CD4-positive, CD25-positive, alpha-beta regulatory T cell (primary cell): ENCODE measurements around the gene CCNJL. TPM values are rescaled to one million over a fixed set of nuclear protein-coding genes. Genes with fewer than 3 reads are reported as not detected.
"Not testable (repeated sequence)": the region's sequence is repeated elsewhere in the genome, so short reads cannot be mapped to it uniquely, and the experiment has no call there.

Experiments used
- ATAC-seq, 2 donors: fragments of 150-1000 bp; cut with Tn5 transposase; one replicate each; pipeline ENCODE4 v1.10.0; 2021; ENCODE audit warnings: low read depth in 2 of 2, moderate number of reproducible peaks in 2 of 2, moderate library complexity in 1 of 2
- DNase-seq, 3 donors: peaks; one replicate each; pipeline versions ENCODE4 v3.0.0 to v3.0.0-alpha.2; 2012 to 2022; ENCODE audit warnings: mixed read lengths in 1 of 3
- H3K27ac ChIP-seq: one replicate; pipeline ENCODE4 v1.7.0; 2013; ENCODE audit warnings: mild to moderate bottlenecking, low read length; ENCODE audit not compliant: insufficient read depth, poor library complexity, severe bottlenecking
- H3K27me3 ChIP-seq: one replicate; pipeline ENCODE4 v1.7.0; 2013; ENCODE audit warnings: low read length; ENCODE audit not compliant: control insufficient read depth, insufficient read depth
- H3K36me3 ChIP-seq: one replicate; pipeline ENCODE4 v1.7.0; 2013; ENCODE audit warnings: mild to moderate bottlenecking, low read length, moderate library complexity; ENCODE audit not compliant: control insufficient read depth, insufficient read depth
- H3K4me1 ChIP-seq: 2 replicates; pipeline ENCODE4 v1.7.0; 2013; ENCODE audit warnings: mild to moderate bottlenecking, low read length; ENCODE audit not compliant: insufficient read depth, control insufficient read depth, poor library complexity, severe bottlenecking
- H3K4me3 ChIP-seq: one replicate; pipeline ENCODE4 v1.7.0; 2013; ENCODE audit warnings: low read depth, mild to moderate bottlenecking, low read length, moderate library complexity
- H3K9me3 ChIP-seq, 2 experiments: 1 replicate in 1 of 2; 2 replicates in 1 of 2; pipeline ENCODE4 v1.7.0; 2013; ENCODE audit warnings: low read length in 2 of 2, mild to moderate bottlenecking in 1 of 2, moderate library complexity in 1 of 2; ENCODE audit not compliant: control insufficient read depth in 2 of 2
- H3K27ac Mint-ChIP-seq, 3 donors: one replicate each; pipeline ENCODE4 v1.8.0; 2020 to 2022; ENCODE audit warnings: mild to moderate bottlenecking in 3 of 3, mixed read lengths in 3 of 3, moderate library complexity in 2 of 3
- H3K27me3 Mint-ChIP-seq: one replicate; pipeline ENCODE4 v1.8.0; 2022; ENCODE audit warnings: mild to moderate bottlenecking, mixed read lengths
- H3K36me3 Mint-ChIP-seq: one replicate; pipeline ENCODE4 v1.8.0; 2020; ENCODE audit warnings: mixed read lengths
- H3K4me1 Mint-ChIP-seq, 4 donors: one replicate each; pipeline ENCODE4 v1.8.0; 2020 to 2022; ENCODE audit warnings: mixed read lengths in 4 of 4, mild to moderate bottlenecking in 1 of 4
- H3K4me3 Mint-ChIP-seq, 4 donors: one replicate each; pipeline ENCODE4 v1.8.0; 2020 to 2022; ENCODE audit warnings: mild to moderate bottlenecking in 4 of 4, mixed read lengths in 4 of 4, moderate library complexity in 3 of 4
- H3K9me3 Mint-ChIP-seq, 7 donors: one replicate each; pipeline ENCODE4 v1.8.0; 2020 to 2022; ENCODE audit warnings: mixed read lengths in 7 of 7, mild to moderate bottlenecking in 3 of 7, moderate library complexity in 2 of 7
- polyA plus RNA-seq, 4 donors: library from polyadenylated mRNA; unstranded; fragments of 300-500 nt; fragmentation: Illumina TruSeq; gene quantifications; one replicate each; pipeline ENCODE4 v1.2.3, GENCODE V29; 2021
- total RNA-seq: library from RNA; stranded (reverse); gene quantifications from one replicate; pipeline ENCODE4 v1.2.3, GENCODE V29; 2022

CCNJL gene
- total and polyA plus RNA-seq, 5 donors from 2014 or later = not detected

GRCh38 chr5:160342413-160342941, 30.1 kb upstream of the CCNJL start:
- Histone ChIP-seq H3K9me3 (no peaks in the 10 kb centered on the region), H3K27ac (no peak overlapping the region), H3K36me3 (no peaks in the 10 kb centered on the region), H3K4me3 (no peak overlapping the region), H3K4me1 (peaks cover 5% of the 10 kb centered on the region), H3K27me3 (no peaks in the 10 kb centered on the region)
- H3K4me3 Mint-ChIP-seq = no peak overlapping the region
- H3K9me3 Mint-ChIP-seq = no peaks in the 10 kb centered on the region
- ATAC-seq (no peak), DNase-seq (no peak)
- H3K27ac Mint-ChIP-seq = no peak overlapping the region
- no peaks in the 10 kb centered on the region for H3K36me3 Mint-ChIP-seq
- peaks cover under 1% of the 10 kb centered on the region for H3K27me3 Mint-ChIP-seq
- peaks cover 0 to 6% (median 0%) of the 10 kb centered on the region in 4 donors for H3K4me1 Mint-ChIP-seq

GRCh38 chr5:160341309-160341870, 29.0 kb upstream of the CCNJL start:
- no peak for ATAC-seq
- DNase-seq = no peak
- H3K4me1 ChIP-seq = peaks cover 5% of the 10 kb centered on the region
- no peaks in the 10 kb centered on the region for H3K9me3 ChIP-seq
- no peak overlapping the region for H3K27ac ChIP-seq
- H3K27ac Mint-ChIP-seq = no peak overlapping the region
- H3K9me3 Mint-ChIP-seq = no peaks in the 10 kb centered on the region
- no peak overlapping the region for H3K4me3 ChIP-seq
- no peaks in the 10 kb centered on the region for H3K27me3 ChIP-seq
- H3K36me3 Mint-ChIP-seq = no peaks in the 10 kb centered on the region
- no peaks in the 10 kb centered on the region for H3K36me3 ChIP-seq
- peaks cover 0 to 6% (median 0%) of the 10 kb centered on the region in 4 donors for H3K4me1 Mint-ChIP-seq
- H3K4me3 Mint-ChIP-seq = no peak overlapping the region
- H3K27me3 Mint-ChIP-seq = peaks cover 11% of the 10 kb centered on the region

DNA sequence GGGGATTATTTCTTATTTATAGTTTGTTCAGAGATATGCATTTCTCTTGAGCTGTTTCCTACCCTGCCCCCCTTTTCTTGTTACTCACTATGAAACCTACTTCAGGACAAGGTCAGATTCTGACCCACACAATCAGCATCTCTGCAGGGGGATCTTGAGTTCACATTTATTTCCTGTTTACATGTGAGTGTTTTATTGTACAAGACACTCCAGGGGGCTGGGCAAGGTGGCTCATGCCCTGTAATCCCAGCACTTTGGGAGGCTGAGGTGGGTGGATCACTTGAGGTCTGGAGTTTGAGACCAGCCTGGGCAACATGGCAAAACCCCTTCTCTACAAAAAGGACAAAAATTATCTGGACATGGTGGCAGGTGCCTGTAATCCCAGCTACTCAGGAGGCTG, 28.1 kb upstream of the CCNJL start:
- not testable (repeated sequence) for H3K4me3 Mint-ChIP-seq, DNase-seq, ATAC-seq, H3K27me3 ChIP-seq, H3K4me1 Mint-ChIP-seq, H3K27ac ChIP-seq, H3K9me3 Mint-ChIP-seq, H3K36me3 ChIP-seq, H3K4me1 ChIP-seq, H3K4me3 ChIP-seq, H3K36me3 Mint-ChIP-seq, H3K9me3 ChIP-seq, H3K27ac Mint-ChIP-seq
- H3K27me3 Mint-ChIP-seq = peaks cover 18% of the 10 kb centered on the region

DNA sequence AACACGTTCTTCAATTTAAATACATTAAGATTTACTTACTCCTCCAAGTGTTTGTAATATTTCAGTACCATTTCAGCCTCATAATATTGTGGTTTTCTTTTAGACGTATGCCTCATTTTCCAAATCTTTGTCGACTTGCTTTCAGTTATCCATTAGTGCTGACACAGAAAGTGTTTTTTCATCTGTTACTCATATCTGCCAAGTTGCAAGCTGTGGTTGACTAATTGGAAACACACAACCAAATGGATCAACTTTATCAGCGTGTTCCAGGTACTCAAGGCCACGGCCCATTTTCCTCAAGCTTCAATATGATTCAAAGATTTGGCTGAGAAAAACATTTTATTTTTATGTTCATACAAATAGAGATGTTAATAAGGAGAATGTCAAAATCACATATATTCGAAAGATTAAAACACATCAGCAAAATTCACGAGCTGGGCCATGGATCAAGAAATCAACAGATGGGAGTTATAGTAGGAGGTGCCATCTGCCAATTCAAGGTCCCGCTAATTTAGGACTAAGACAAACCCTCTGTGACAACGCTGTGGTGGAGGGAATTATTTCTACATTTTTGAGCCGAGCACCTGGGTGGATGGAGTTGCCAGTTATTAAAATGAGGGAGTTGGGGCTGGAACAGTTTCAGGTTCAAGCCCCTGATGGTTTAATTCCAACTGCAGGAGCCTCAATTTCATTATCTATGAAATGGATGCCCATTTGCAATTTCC, 27.2 kb upstream of the CCNJL start:
- Mint-ChIP-seq H3K27ac (no peak overlapping the region), H3K4me3 (no peak overlapping the region), H3K4me1 (peaks cover 0 to 2% (median 0%) of the 10 kb centered on the region in 4 donors), H3K36me3 (no peaks in the 10 kb centered on the region), H3K9me3 (no peaks in the 10 kb centered on the region), H3K27me3 (peaks cover 18% of the 10 kb centered on the region)
- Histone ChIP-seq H3K27me3 (no peaks in the 10 kb centered on the region), H3K4me3 (no peak overlapping the region), H3K4me1 (no peaks in the 10 kb centered on the region), H3K27ac (no peak overlapping the region), H3K9me3 (no peaks in the 10 kb centered on the region), H3K36me3 (no peaks in the 10 kb centered on the region)
- no peak for ATAC-seq
- DNase-seq = no peak

DNA sequence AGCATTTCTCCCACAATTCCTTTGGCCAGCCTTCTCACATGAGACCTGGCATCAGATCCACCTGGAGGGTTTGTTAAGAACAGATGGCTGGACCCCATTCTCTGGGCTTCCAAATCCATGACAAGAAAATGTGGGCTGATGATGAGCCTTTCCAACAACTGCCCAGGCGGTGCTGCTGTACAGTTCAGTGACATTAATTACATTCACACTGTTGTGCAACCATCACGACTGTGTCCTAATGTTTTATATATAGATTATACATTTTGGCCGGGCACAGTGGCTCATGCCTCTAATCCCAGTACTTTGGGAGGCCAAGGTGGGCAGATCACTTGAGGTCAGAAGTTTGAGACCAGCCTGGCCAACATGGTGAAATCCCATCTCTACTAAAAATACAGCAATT, 22.4 kb upstream of the CCNJL start:
- not testable (repeated sequence) for H3K4me3 Mint-ChIP-seq, H3K4me1 ChIP-seq, H3K36me3 Mint-ChIP-seq, H3K4me1 Mint-ChIP-seq, H3K4me3 ChIP-seq, ATAC-seq, H3K9me3 ChIP-seq, H3K27ac ChIP-seq, DNase-seq, H3K27ac Mint-ChIP-seq, H3K9me3 Mint-ChIP-seq, H3K27me3 ChIP-seq, H3K36me3 ChIP-seq
- H3K27me3 Mint-ChIP-seq = peaks cover 23% of the 10 kb centered on the region

DNA sequence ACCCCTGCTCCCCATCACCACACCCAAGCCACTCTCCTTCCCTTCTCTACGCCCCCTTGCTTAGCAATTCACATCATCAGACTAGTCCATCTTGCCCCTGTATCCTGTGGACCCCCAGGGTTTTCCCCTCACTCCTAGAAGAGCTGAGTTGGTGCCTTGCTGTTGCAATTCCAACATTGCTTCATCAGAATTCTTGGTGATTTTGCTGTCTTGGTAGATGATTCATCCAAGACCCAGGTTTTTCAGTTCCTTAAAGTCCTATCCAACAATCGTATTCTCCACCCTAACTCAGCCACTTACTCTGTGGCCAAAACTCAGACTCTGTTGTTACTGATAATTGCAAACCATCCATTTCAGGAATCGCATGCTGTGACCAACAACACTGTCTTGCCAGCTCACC, 21.4 kb upstream of the CCNJL start:
- H3K4me3 Mint-ChIP-seq = no peak overlapping the region
- no peak for ATAC-seq
- H3K9me3 Mint-ChIP-seq = no peaks in the 10 kb centered on the region
- H3K27me3 ChIP-seq = no peaks in the 10 kb centered on the region
- no peaks in the 10 kb centered on the region for H3K4me1 ChIP-seq
- peaks cover 0 to 3% (median 0%) of the 10 kb centered on the region in 4 donors for H3K4me1 Mint-ChIP-seq
- H3K27ac Mint-ChIP-seq = no peak overlapping the region
- H3K36me3 Mint-ChIP-seq = no peaks in the 10 kb centered on the region
- no peaks in the 10 kb centered on the region for H3K9me3 ChIP-seq
- no peak overlapping the region for H3K27ac ChIP-seq
- no peaks in the 10 kb centered on the region for H3K36me3 ChIP-seq
- H3K27me3 Mint-ChIP-seq = peaks cover 23% of the 10 kb centered on the region
- DNase-seq = no peak
- H3K4me3 ChIP-seq = no peak overlapping the region

- H3K27me3 ChIP-seq = no peaks in the 10 kb centered on the region
- DNase-seq (no peak), ATAC-seq (no peak)
- Mint-ChIP-seq H3K4me3 (no peak overlapping the region), H3K4me1 (peaks cover 0 to 3% (median 0%) of the 10 kb centered on the region in 4 donors), H3K36me3 (no peaks in the 10 kb centered on the region), H3K9me3 (no peaks in the 10 kb centered on the region), H3K27me3 (peaks cover 5% of the 10 kb centered on the region), H3K27ac (peak overlapping the region in 1 of 3 donors; percentile 48)
- no peaks in the 10 kb centered on the region for H3K4me1 ChIP-seq
- no peak overlapping the region for H3K4me3 ChIP-seq
- no peaks in the 10 kb centered on the region for H3K9me3 ChIP-seq
- no peak overlapping the region for H3K27ac ChIP-seq
- no peaks in the 10 kb centered on the region for H3K36me3 ChIP-seq
Measured at GRCh38 chr5:160330212-160330611, 17.8 kb upstream of the CCNJL start.

GRCh38 chr5:160327818-160328217, 15.5 kb upstream of the CCNJL start:
- Histone ChIP-seq H3K4me1 (no peaks in the 10 kb centered on the region), H3K9me3 (no peaks in the 10 kb centered on the region), H3K36me3 (no peaks in the 10 kb centered on the region), H3K4me3 (no peak overlapping the region), H3K27ac (no peak overlapping the region), H3K27me3 (no peaks in the 10 kb centered on the region)
- Mint-ChIP-seq H3K27me3 (peaks cover 6% of the 10 kb centered on the region), H3K4me3 (no peak overlapping the region), H3K36me3 (no peaks in the 10 kb centered on the region), H3K4me1 (peaks cover 0 to 3% (median 0%) of the 10 kb centered on the region in 4 donors), H3K27ac (peak overlapping the region in 1 of 3 donors; percentile 10), H3K9me3 (no peaks in the 10 kb centered on the region)
- ATAC-seq = no peak
- DNase-seq = no peak
